Esophagus muscularis mucosa (tissue), 4 donors: ENCODE results near the gene RHPN2. TPM values are rescaled to one million over a fixed set of nuclear protein-coding genes. Genes with fewer than 3 reads are reported as not detected.
"Not testable (repeated sequence)": the region's sequence is repeated elsewhere in the genome, so short reads cannot be mapped to it uniquely, and the experiment has no call there.

Source experiments
- DNase-seq: peaks from one replicate; pipeline ENCODE4 v3.0.0-alpha.2; 2017; ENCODE audit errors: extremely low spot score
- H3K27ac ChIP-seq, 4 donors: fragments of 200-600 bp; sonication (generic); replicated peaks in 1 of 4; 1 replicate in 3 of 4; 2 replicates in 1 of 4; pipeline ENCODE4 v1.5.1; 2016 to 2019; ENCODE audit warnings: mild to moderate bottlenecking in 1 of 4
- H3K27me3 ChIP-seq, 4 donors: fragments of 200-600 bp; sonication (generic); one replicate each; pipeline versions ENCODE4 v1.5.1 to v1.6.0; 2016 to 2019
- H3K36me3 ChIP-seq, 4 donors: fragments of 200-600 bp; sonication (generic); one replicate each; pipeline ENCODE4 v1.5.1; 2016 to 2019
- H3K4me1 ChIP-seq, 4 donors: fragments of 200-600 bp; sonication (generic); one replicate each; pipeline ENCODE4 v1.5.1; 2016 to 2019
- H3K4me3 ChIP-seq, 4 donors: fragments of 200-600 bp; sonication (generic); 1 replicate in 2 of 4; 2 replicates in 2 of 4; pipeline ENCODE4 v1.5.1; 2016 to 2019; ENCODE audit warnings: mild to moderate bottlenecking in 4 of 4, moderate library complexity in 1 of 4
- H3K9me3 ChIP-seq, 4 donors: fragments of 200-600 bp; sonication (generic); 1 replicate in 3 of 4; 2 replicates in 1 of 4; pipeline ENCODE4 v1.5.1; 2016 to 2019
- EP300 ChIP-seq: sonication (generic); formaldehyde crosslinking; IDR thresholded peaks from one replicate; pipeline ENCODE4 v1.6.1; 2017; ENCODE audit warnings: antibody characterized with exemption
- POLR2A ChIP-seq: fragments of 450-650 bp; IDR thresholded peaks from one replicate; pipeline ENCODE4 v1.6.1; 2017; ENCODE audit warnings: antibody characterized with exemption, moderate library complexity, mild to moderate bottlenecking, low read depth
- POLR2AphosphoS5 ChIP-seq, 2 donors: sonication (generic); formaldehyde crosslinking; IDR thresholded peaks; one replicate each; pipeline ENCODE4 v1.6.1; 2017; ENCODE audit warnings: antibody characterized with exemption in 2 of 2
- WGBS: methylation state at CpG from one replicate; pipeline ENCODE4 v1.1.5; 2018; 5-methylcytosine and 5-hydroxymethylcytosine counted together
- intact Hi-C: fragments of 100-400 bp; cut with DNase I; formaldehyde crosslinking; loops from one replicate; pipeline ENCODE4 v1.15.1; 2023
- total RNA-seq, 4 donors: library from RNA; depleted of rRNA; stranded (reverse); fragments of >200 nt; gene quantifications; one replicate each; pipeline versions ENCODE4 v1.1.0 to v1.2.1, GENCODE V29; 2016
- TF ChIP-seq, protein P1 (sequence below), 3 experiments: fragments of 200-600 bp in 2 of 3; fragments of 450-650 bp in 1 of 3; sonication (generic) in 2 of 3; IDR thresholded peaks; one replicate each; pipeline ENCODE4 v1.5.1; 2017 to 2019; ENCODE audit warnings: antibody characterized with exemption in 3 of 3, mild to moderate bottlenecking in 2 of 3, moderate library complexity in 1 of 3

The RHPN2 gene
- total RNA-seq, 4 donors from 2014 or later, result 0.75 to 3.7 (median 1.5) TPM

- no peak overlapping the region for H3K4me3 ChIP-seq
- DNase-seq, result no peak
- intact Hi-C loops, result no loop called here
- TF ChIP-seq POLR2AphosphoS5 (IDR thresholded peaks at IDR 0.05) (no peak), POLR2A (no peak), EP300 (no peak)
- TF ChIP-seq, protein P1, sequence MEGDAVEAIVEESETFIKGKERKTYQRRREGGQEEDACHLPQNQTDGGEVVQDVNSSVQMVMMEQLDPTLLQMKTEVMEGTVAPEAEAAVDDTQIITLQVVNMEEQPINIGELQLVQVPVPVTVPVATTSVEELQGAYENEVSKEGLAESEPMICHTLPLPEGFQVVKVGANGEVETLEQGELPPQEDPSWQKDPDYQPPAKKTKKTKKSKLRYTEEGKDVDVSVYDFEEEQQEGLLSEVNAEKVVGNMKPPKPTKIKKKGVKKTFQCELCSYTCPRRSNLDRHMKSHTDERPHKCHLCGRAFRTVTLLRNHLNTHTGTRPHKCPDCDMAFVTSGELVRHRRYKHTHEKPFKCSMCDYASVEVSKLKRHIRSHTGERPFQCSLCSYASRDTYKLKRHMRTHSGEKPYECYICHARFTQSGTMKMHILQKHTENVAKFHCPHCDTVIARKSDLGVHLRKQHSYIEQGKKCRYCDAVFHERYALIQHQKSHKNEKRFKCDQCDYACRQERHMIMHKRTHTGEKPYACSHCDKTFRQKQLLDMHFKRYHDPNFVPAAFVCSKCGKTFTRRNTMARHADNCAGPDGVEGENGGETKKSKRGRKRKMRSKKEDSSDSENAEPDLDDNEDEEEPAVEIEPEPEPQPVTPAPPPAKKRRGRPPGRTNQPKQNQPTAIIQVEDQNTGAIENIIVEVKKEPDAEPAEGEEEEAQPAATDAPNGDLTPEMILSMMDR (IDR thresholded peaks at IDR 0.05), result no peak
- no peak overlapping the region for H3K27ac ChIP-seq
- H3K36me3 ChIP-seq, result no peaks in the 10 kb centered on the region
- WGBS, result 72% methylated on average over 8 of the region's 8 CpGs
- no peaks in the 10 kb centered on the region for H3K9me3 ChIP-seq
- H3K4me1 ChIP-seq, result no peaks in the 10 kb centered on the region
- H3K27me3 ChIP-seq, result peaks cover 0 to 1% (median 0%) of the 10 kb centered on the region in 4 donors
These were observed 12.2 kb downstream of the RHPN2 start for GRCh38 chr19:33052352-33052972.

GRCh38 chr19:33050110-33050509, 14.6 kb downstream of the RHPN2 start:
- WGBS, result 99% methylated on average over 3 of the region's 3 CpGs
- H3K36me3 ChIP-seq, result no peaks in the 10 kb centered on the region
- no peak overlapping the region for H3K27ac ChIP-seq
- H3K4me3 ChIP-seq, result no peak overlapping the region
- no peaks in the 10 kb centered on the region for H3K9me3 ChIP-seq
- DNase-seq, result no peak
- H3K27me3 ChIP-seq, result peaks cover 0 to 5% (median 0%) of the 10 kb centered on the region in 4 donors
- TF ChIP-seq EP300 (no peak), POLR2AphosphoS5 (IDR thresholded peaks at IDR 0.05) (no peak), POLR2A (no peak)
- TF ChIP-seq, protein P1 (IDR thresholded peaks at IDR 0.05), result no peak
- H3K4me1 ChIP-seq, result no peaks in the 10 kb centered on the region
- intact Hi-C loops, result no loop called here

DNA sequence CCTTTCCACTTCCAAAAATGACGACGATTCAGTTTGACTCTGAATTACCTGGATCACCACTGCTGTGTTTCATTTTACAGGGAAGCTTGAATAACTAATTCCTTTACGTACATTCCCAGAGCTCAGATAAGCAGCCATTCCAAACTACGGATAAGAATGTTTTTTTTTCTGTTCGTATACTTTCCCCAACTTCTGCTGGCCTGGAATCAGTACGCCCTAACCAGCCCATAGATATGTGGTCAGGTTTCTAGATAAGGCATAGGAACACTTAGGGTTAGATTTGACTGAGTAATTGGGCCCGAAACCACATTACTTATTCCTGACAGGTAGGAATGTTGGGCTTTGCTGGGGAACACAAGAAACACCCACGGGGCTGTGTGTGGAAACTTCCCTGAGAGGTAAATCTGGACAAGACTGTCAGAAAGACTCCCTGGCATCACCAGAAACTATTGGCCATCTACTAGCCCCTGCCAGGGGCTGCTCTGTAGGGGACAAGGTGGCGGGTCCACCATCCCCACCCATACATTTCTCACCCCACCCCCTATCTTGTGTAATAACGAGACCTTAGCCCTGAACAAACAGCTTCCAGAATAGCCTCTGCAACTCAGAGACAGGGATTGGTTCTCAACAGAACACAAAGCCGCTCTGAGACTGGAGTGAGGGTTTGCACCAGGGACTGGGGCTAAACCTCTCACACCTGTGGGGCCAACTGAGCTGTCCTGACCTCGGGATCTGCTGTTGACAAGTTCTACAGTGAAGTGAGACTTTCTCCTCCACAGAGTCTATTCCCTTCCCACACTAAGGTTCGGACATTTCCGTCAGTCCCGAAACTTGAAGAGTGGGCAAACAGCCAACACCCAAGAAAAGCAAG, 15.6 kb downstream of the RHPN2 start:
- H3K9me3 ChIP-seq, result no peaks in the 10 kb centered on the region
- 80% methylated on average over 13 of the region's 15 CpGs for WGBS
- H3K27me3 ChIP-seq, result peaks cover 0 to 5% (median 0%) of the 10 kb centered on the region in 4 donors
- no peak overlapping the region for H3K4me3 ChIP-seq
- TF ChIP-seq, protein P1 (IDR thresholded peaks at IDR 0.05), result no peak
- TF ChIP-seq POLR2A (no peak), EP300 (no peak), POLR2AphosphoS5 (IDR thresholded peaks at IDR 0.05) (no peak)
- intact Hi-C loops, result no loop called here
- H3K4me1 ChIP-seq, result no peaks in the 10 kb centered on the region
- no peak for DNase-seq
- no peaks in the 10 kb centered on the region for H3K36me3 ChIP-seq
- no peak overlapping the region for H3K27ac ChIP-seq

GRCh38 chr19:33047422-33047821, 17.3 kb downstream of the RHPN2 start:
- Histone ChIP-seq H3K9me3 (no peaks in the 10 kb centered on the region), H3K4me3 (no peak overlapping the region), H3K27ac (no peak overlapping the region), H3K4me1 (no peaks in the 10 kb centered on the region), H3K27me3 (peaks cover 0 to 5% (median 0%) of the 10 kb centered on the region in 4 donors), H3K36me3 (no peaks in the 10 kb centered on the region)
- WGBS, result 80% methylated on average over 7 of the region's 8 CpGs
- TF ChIP-seq POLR2A, result no peak
- no peak for TF ChIP-seq EP300
- TF ChIP-seq, protein P1 (IDR thresholded peaks at IDR 0.05), result no peak
- TF ChIP-seq POLR2AphosphoS5 (IDR thresholded peaks at IDR 0.05), result no peak
- intact Hi-C loops, result no loop called here
- no peak for DNase-seq

GRCh38 chr19:33041828-33042160, 22.9 kb downstream of the RHPN2 start:
- H3K36me3 ChIP-seq, intact Hi-C loops, H3K27me3 ChIP-seq, H3K9me3 ChIP-seq, H3K27ac ChIP-seq, H3K4me3 ChIP-seq, H3K4me1 ChIP-seq, DNase-seq: not testable (repeated sequence)
- WGBS, result 100% methylated on average over 3 of the region's 3 CpGs
